ENCODE results near the gene TAF11.
"Not testable (repeated sequence)": the region's sequence is repeated elsewhere in the genome, so short reads cannot be mapped to it uniquely, and the experiment has no call there.

TAF11 gene

GRCh38 chr6:34851361-34851760, 36.5 kb downstream of the TAF11 start:
- Histone ChIP-seq H3K27ac (ENCODE audit: low read depth, low read length, poor library complexity, severe bottlenecking) (no peak overlapping the region), H3K9ac (ENCODE audit: low read length) (no peak overlapping the region), H4K20me1 (ENCODE audit: insufficient read depth, low read length) (no peaks in the 10 kb centered on the region), H3K27me3 (ENCODE audit: insufficient read depth, low read length) (no peaks in the 10 kb centered on the region), H3K79me2 (ENCODE audit: insufficient read depth, low read length) (no peaks in the 10 kb centered on the region), H3K4me1 (ENCODE audit: insufficient read depth, low read length, severe bottlenecking) (no peaks in the 10 kb centered on the region), H3K36me3 (ENCODE audit: insufficient read depth, low read length) (peaks cover 33% of the 10 kb centered on the region), H3K4me3 (ENCODE audit: low read depth, low read length, poor library complexity, severe bottlenecking) (no peak overlapping the region), H2AFZ (ENCODE audit: low read length) (no peak overlapping the region), H3K4me2 (ENCODE audit: low read length) (no peak overlapping the region), H3K9me2 (ENCODE audit: low read depth, low read length) (no peaks in the 10 kb centered on the region), H3F3A (ENCODE audit: insufficient read depth, low read length) (no peaks in the 10 kb centered on the region), H3K9me3 (ENCODE audit: low read length) (no peaks in the 10 kb centered on the region)
- TF ChIP-seq, protein P1, sequence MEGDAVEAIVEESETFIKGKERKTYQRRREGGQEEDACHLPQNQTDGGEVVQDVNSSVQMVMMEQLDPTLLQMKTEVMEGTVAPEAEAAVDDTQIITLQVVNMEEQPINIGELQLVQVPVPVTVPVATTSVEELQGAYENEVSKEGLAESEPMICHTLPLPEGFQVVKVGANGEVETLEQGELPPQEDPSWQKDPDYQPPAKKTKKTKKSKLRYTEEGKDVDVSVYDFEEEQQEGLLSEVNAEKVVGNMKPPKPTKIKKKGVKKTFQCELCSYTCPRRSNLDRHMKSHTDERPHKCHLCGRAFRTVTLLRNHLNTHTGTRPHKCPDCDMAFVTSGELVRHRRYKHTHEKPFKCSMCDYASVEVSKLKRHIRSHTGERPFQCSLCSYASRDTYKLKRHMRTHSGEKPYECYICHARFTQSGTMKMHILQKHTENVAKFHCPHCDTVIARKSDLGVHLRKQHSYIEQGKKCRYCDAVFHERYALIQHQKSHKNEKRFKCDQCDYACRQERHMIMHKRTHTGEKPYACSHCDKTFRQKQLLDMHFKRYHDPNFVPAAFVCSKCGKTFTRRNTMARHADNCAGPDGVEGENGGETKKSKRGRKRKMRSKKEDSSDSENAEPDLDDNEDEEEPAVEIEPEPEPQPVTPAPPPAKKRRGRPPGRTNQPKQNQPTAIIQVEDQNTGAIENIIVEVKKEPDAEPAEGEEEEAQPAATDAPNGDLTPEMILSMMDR (IDR thresholded peaks at IDR 0.05; ENCODE audit: low read length): no peak
- TF ChIP-seq EZH2 (IDR thresholded peaks at IDR 0.05; ENCODE audit: borderline replicate concordance, low read length): no peak

DNA sequence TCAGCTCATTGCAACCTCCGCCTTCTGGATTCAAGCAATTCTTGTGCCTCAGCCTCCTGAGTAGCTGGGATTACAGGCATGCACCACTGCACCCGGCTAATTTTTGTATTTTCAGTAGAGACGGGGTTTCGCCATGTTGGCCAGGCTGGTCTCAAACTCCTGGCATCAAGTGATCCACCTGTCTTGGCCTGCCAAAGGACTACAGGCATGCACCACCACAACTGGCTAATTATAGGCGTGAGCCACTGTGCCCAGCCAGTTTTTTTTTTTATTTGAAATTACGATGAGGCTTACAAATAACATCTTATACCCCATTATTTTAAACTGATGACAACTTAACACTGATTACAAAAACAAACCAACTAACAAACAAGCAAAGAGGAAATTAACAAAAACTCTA, 38.8 kb downstream of the TAF11 start:
- H3K9me3 ChIP-seq (ENCODE audit: low read length); H3K27ac ChIP-seq (ENCODE audit: low read depth, low read length, poor library complexity, severe bottlenecking); H3K4me3 ChIP-seq (ENCODE audit: low read depth, low read length, poor library complexity, severe bottlenecking); H3K9ac ChIP-seq (ENCODE audit: low read length); H3K27me3 ChIP-seq (ENCODE audit: insufficient read depth, low read length); H3K79me2 ChIP-seq (ENCODE audit: insufficient read depth, low read length); H4K20me1 ChIP-seq (ENCODE audit: insufficient read depth, low read length); H3K9me2 ChIP-seq (ENCODE audit: low read depth, low read length); H3K4me1 ChIP-seq (ENCODE audit: insufficient read depth, low read length, severe bottlenecking); H3K4me2 ChIP-seq (ENCODE audit: low read length); H2AFZ ChIP-seq (ENCODE audit: low read length); H3F3A ChIP-seq (ENCODE audit: insufficient read depth, low read length): not testable (repeated sequence)
- peaks cover 20% of the 10 kb centered on the region; the same call in 1 of the 2 replicates for H3K36me3 ChIP-seq (ENCODE audit: insufficient read depth, low read length)

DNA sequence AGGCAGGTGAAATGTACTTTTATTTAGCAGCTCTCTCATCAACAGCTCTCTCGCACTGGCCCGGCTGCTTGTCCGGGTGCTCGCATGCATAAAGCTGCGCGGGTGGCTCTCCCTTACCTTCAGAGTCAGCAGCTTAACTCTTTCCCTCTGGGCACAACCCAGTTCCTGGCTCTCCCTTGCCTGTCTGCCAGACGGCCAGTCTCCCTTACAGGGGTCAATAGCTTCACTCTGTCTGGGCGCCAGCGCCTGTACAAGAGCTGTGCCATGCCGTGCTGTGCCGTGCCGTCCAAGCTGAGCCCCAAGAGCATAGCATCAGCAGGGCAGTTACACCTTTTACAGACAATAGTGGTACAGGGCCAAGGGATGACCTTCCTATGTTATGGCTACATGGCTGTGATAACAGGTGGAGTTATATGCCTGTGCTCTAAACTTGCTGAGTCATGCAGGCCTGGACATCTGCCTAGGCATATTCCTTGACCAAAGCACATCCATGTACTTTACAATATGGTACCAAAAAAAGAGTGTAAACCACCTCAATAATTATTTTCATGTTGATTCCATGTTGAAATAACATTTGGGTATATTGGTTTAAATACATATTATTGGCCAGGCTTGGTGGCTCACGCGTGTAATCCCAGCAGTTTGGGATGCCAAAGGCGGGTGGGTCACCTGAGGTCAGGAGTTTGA, 48.0 kb downstream of the TAF11 start:
- Histone ChIP-seq H3K9me2 (ENCODE audit: low read depth, low read length) (no peaks in the 10 kb centered on the region), H3K9me3 (ENCODE audit: low read length) (no peaks in the 10 kb centered on the region), H3K4me2 (ENCODE audit: low read length) (no peak overlapping the region), H3K36me3 (ENCODE audit: insufficient read depth, low read length) (peaks cover 47% of the 10 kb centered on the region), H2AFZ (ENCODE audit: low read length) (no peak overlapping the region), H3K27ac (ENCODE audit: low read depth, low read length, poor library complexity, severe bottlenecking) (no peak overlapping the region), H4K20me1 (ENCODE audit: insufficient read depth, low read length) (no peaks in the 10 kb centered on the region), H3K9ac (ENCODE audit: low read length) (no peak overlapping the region), H3K4me1 (ENCODE audit: insufficient read depth, low read length, severe bottlenecking) (no peaks in the 10 kb centered on the region), H3K27me3 (ENCODE audit: insufficient read depth, low read length) (no peaks in the 10 kb centered on the region), H3F3A (ENCODE audit: insufficient read depth, low read length) (no peaks in the 10 kb centered on the region), H3K79me2 (ENCODE audit: insufficient read depth, low read length) (no peaks in the 10 kb centered on the region), H3K4me3 (ENCODE audit: low read depth, low read length, poor library complexity, severe bottlenecking) (no peak overlapping the region)
- no peak for TF ChIP-seq EZH2 (IDR thresholded peaks at IDR 0.05; ENCODE audit: borderline replicate concordance, low read length)
- TF ChIP-seq, protein P1 (IDR thresholded peaks at IDR 0.05; ENCODE audit: low read length): no peak

- no peak overlapping the region for H3K4me3 ChIP-seq (ENCODE audit: low read depth, low read length, poor library complexity, severe bottlenecking)
- no peak overlapping the region for H2AFZ ChIP-seq (ENCODE audit: low read length)
- no peaks in the 10 kb centered on the region for H3K9me2 ChIP-seq (ENCODE audit: low read depth, low read length)
- no peaks in the 10 kb centered on the region for H3K79me2 ChIP-seq (ENCODE audit: insufficient read depth, low read length)
- H3K4me1 ChIP-seq (ENCODE audit: insufficient read depth, low read length, severe bottlenecking): no peaks in the 10 kb centered on the region
- no peaks in the 10 kb centered on the region for H3F3A ChIP-seq (ENCODE audit: insufficient read depth, low read length)
- no peaks in the 10 kb centered on the region for H3K9me3 ChIP-seq (ENCODE audit: low read length)
- H4K20me1 ChIP-seq (ENCODE audit: insufficient read depth, low read length): no peaks in the 10 kb centered on the region
- no peaks in the 10 kb centered on the region for H3K27me3 ChIP-seq (ENCODE audit: insufficient read depth, low read length)
- H3K27ac ChIP-seq (ENCODE audit: low read depth, low read length, poor library complexity, severe bottlenecking): no peak overlapping the region
- no peak overlapping the region for H3K9ac ChIP-seq (ENCODE audit: low read length)
- H3K36me3 ChIP-seq (ENCODE audit: insufficient read depth, low read length): peaks cover 53% of the 10 kb centered on the region
- H3K4me2 ChIP-seq (ENCODE audit: low read length): no peak overlapping the region
- TF ChIP-seq EZH2 (IDR thresholded peaks at IDR 0.05; ENCODE audit: borderline replicate concordance, low read length): no peak
- TF ChIP-seq, protein P1 (IDR thresholded peaks at IDR 0.05; ENCODE audit: low read length): no peak
Observed at GRCh38 chr6:34837528-34837927, 50.3 kb downstream of the TAF11 start.
